Subcutaneous adipose tissue (tissue), 4 donors: ENCODE results near the gene KRT33A. TPM values are rescaled to one million over a fixed set of nuclear protein-coding genes. Genes with fewer than 3 reads are reported as not detected.
"Not testable (repeated sequence)": the region's sequence is repeated elsewhere in the genome, so short reads cannot be mapped to it uniquely, and the experiment has no call there.

Experiments
- CTCF ChIP-seq: fragments of 450-650 bp; IDR thresholded peaks from one replicate; pipeline ENCODE4 v1.5.1; 2016; ENCODE audit warnings: low read depth, mild to moderate bottlenecking, control low read depth, antibody characterized with exemption, moderate library complexity
- total RNA-seq, 4 donors: library from RNA; depleted of rRNA; stranded (reverse); fragments of >200 nt; gene quantifications; one replicate each; pipeline ENCODE4 v1.1.0, GENCODE V29; 2016

The KRT33A gene
- total RNA-seq: not detected

GRCh38 chr17:41350381-41350878 lies at the start of gene KRT33A:
TSS of gene KRT33A (minus strand) at chr17:41350828. CDS start at chr17:41350767, 61 bp downstream.
- not testable (repeated sequence) for TF ChIP-seq CTCF

GRCh38 chr17:41396996-41397660 lies 46.5 kb upstream of the KRT33A start, which contains the start of gene KRT31:
TSS of gene KRT31 (minus strand) at chr17:41397608. CDS start at chr17:41397539, 69 bp downstream.
- TF ChIP-seq CTCF: no peak

DNA sequence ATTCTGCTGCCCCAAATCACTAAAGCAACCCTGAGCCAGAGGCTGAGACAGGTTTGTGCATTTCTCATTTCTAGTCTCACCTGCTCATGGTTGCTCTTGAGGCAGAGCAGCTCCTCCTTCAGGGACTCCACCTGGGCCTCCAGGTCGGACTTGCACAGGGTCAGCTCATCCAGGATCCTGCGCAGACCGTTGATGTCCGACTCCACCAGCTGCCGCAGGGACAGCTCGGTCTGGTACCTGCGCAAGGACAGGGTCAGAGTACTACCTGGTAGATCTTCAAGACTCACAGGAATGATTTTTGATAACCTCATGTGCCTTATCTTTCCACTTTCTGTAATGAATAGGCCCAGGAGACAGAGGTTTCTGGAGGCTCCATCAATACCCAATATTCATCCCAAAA lies 45.7 kb upstream of the KRT33A start:
- TF ChIP-seq CTCF: no peak

- TF ChIP-seq CTCF: no peak
These were observed 45.0 kb upstream of the KRT33A start for GRCh38 chr17:41395611-41396010.

GRCh38 chr17:41394254-41394996 lies 43.8 kb upstream of the KRT33A start:
- TF ChIP-seq CTCF: no peak

DNA sequence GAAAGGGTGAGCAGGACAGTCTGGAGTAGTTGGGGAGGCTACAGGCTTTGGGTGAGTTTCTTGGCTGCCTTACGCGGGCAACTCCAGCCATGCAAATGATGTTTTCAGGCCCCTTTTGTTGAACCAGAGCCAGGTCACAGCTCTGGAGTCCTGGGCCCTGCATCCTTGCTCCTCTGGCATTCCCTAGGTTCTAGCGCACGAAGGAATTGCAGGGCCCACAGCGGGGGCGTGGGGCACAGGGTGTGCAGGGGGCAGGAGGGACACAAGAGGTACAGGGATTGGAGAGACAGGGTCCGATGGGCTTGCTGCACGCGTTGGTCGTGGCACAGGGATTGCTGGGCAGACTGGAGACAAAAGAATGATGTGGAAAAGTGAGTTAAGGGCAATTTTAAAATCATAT lies 43.2 kb upstream of the KRT33A start:
- TF ChIP-seq CTCF: no peak

DNA sequence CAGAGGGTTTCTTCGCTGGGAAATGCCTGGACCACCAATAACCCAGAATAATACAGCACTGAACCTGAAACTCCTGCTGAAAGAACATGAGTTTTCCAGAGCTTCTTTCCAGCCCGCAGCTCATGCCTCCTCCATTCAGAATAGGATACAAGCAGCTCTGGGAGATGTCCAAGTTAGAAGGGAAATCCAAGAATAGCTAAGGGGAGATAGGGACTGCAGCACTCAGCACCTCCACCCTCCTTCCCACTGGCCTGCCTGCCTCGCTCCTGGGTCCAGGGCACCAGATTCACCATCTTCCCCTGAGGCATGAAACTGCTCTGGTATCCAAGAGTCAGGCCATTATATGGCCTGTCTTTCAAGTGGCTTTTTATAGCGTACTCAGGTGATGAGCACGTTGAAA lies 42.7 kb upstream of the KRT33A start:
- TF ChIP-seq CTCF: no peak
